Neural progenitor cell (in vitro differentiated cells): ENCODE data around the gene ZBTB25. TPM values are rescaled to one million over a fixed set of nuclear protein-coding genes. Genes with fewer than 3 reads are reported as not detected.

Source experiments
- DNase-seq: peaks from one replicate; pipeline ENCODE4 v3.0.0-alpha.2; 2016; ENCODE audit warnings: low spot score
- H2AFZ ChIP-seq: fragments of 200-600 bp; sonication (generic); replicated peaks from 2 replicates; pipeline ENCODE4 v1.6.1; 2016; ENCODE audit warnings: antibody characterized with exemption
- H3F3A ChIP-seq: fragments of 200-600 bp; sonication (generic); 2 replicates; pipeline ENCODE4 v1.6.1; 2016; ENCODE audit warnings: antibody characterized with exemption, low read depth
- H3K27ac ChIP-seq: fragments of 200-600 bp; sonication (generic); 2 replicates; pipeline ENCODE4 v1.5.1; 2016; ENCODE audit warnings: mild to moderate bottlenecking
- H3K27me3 ChIP-seq: fragments of 200-600 bp; sonication (generic); 2 replicates; pipeline ENCODE4 v1.6.1; 2016; ENCODE audit warnings: mild to moderate bottlenecking, moderate library complexity
- H3K36me3 ChIP-seq: fragments of 200-600 bp; sonication (generic); 2 replicates; pipeline ENCODE4 v1.5.1; 2016
- H3K4me1 ChIP-seq: fragments of 200-600 bp; sonication (generic); 2 replicates; pipeline ENCODE4 v1.6.1; 2016; ENCODE audit warnings: mixed run types
- H3K4me2 ChIP-seq: fragments of 200-600 bp; sonication (generic); 2 replicates; pipeline ENCODE4 v1.6.1; 2016
- H3K4me3 ChIP-seq: fragments of 200-600 bp; sonication (generic); 2 replicates; pipeline ENCODE4 v1.5.1; 2016
- H3K79me2 ChIP-seq: fragments of 200-600 bp; sonication (generic); 2 replicates; pipeline ENCODE4 v1.6.1; 2016; ENCODE audit warnings: low read depth
- H3K9ac ChIP-seq: fragments of 200-600 bp; sonication (generic); 2 replicates; pipeline ENCODE4 v1.6.1; 2016
- H3K9me3 ChIP-seq: fragments of 200-600 bp; sonication (generic); 2 replicates; pipeline ENCODE4 v1.5.1; 2016; ENCODE audit warnings: low read depth
- H4K20me1 ChIP-seq: fragments of 200-600 bp; sonication (generic); 2 replicates; pipeline ENCODE4 v1.6.1; 2016; ENCODE audit warnings: low read depth
- H3K27ac Mint-ChIP-seq: 3 replicates; pipeline ENCODE4 v1.8.0; 2021; ENCODE audit warnings: mixed read lengths
- H3K27me3 Mint-ChIP-seq: 2 replicates; pipeline ENCODE4 v1.8.0; 2022; ENCODE audit warnings: low read depth, mild to moderate bottlenecking, inconsistent platforms, moderate library complexity, mixed read lengths; ENCODE audit not compliant: insufficient read depth
- H3K36me3 Mint-ChIP-seq: 3 replicates; pipeline ENCODE4 v1.8.0; 2021; ENCODE audit warnings: mixed read lengths
- H3K4me1 Mint-ChIP-seq: 3 replicates; pipeline ENCODE4 v1.8.0; 2021; ENCODE audit warnings: mixed read lengths
- H3K4me3 Mint-ChIP-seq: 3 replicates; pipeline ENCODE4 v1.8.0; 2021; ENCODE audit warnings: mild to moderate bottlenecking, moderate library complexity, mixed read lengths
- H3K9me3 Mint-ChIP-seq: 3 replicates; pipeline ENCODE4 v1.8.0; 2020; ENCODE audit warnings: mixed read lengths
- EZH2 ChIP-seq: fragments of 200-600 bp; sonication (generic); IDR thresholded peaks from 2 replicates; pipeline ENCODE4 v1.6.1; 2017; ENCODE audit warnings: antibody characterized with exemption, mild to moderate bottlenecking, moderate library complexity
- EZH2phosphoT487 ChIP-seq: fragments of 200-600 bp; sonication (generic); IDR thresholded peaks from 2 replicates; pipeline ENCODE4 v1.6.1; 2017; ENCODE audit warnings: antibody characterized with exemption
- total RNA-seq: library from RNA; depleted of rRNA; stranded (reverse); fragments of >200 nt; gene quantifications from 2 replicates; pipeline ENCODE4 v1.2.3, GENCODE V29; 2015; ENCODE audit warnings: low replicate concordance
- TF ChIP-seq, protein P1 (sequence below): fragments of 200-600 bp; sonication (generic); IDR thresholded peaks from 2 replicates; pipeline ENCODE4 v1.5.1; 2017; ENCODE audit warnings: antibody characterized with exemption, mild to moderate bottlenecking

ZBTB25 gene
- total RNA-seq, 1 donor from 2014 or later: 14.3 TPM

DNA sequence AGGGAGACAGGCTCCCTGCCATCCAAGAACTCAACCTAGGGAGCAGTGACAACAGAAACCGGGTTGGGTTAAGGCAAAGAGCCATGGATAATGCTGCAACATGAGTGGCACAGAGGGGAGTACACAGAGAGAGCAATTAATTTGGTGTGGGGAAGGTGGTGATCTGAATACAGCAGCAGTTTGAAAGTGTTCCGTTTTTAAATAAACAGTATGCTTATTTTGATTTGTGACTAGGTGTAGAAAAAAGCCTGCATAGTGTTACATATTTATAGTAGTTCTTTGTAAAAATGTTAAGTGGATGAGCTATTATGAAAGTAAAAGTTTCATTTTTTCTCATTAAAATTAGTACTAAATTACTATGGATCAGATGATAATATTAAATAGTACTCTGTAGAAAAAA is 29.6 kb downstream of the ZBTB25 start:
- H3K27me3 Mint-ChIP-seq: peaks cover 2% of the 10 kb centered on the region
- H2AFZ ChIP-seq: no peak overlapping the region
- no peak overlapping the region for H3K4me2 ChIP-seq
- no peaks in the 10 kb centered on the region for H3K79me2 ChIP-seq
- H3K27me3 ChIP-seq: no peaks in the 10 kb centered on the region
- H3K4me1 Mint-ChIP-seq: peaks cover 8% of the 10 kb centered on the region
- no peak overlapping the region for H3K9ac ChIP-seq
- peaks cover 14% of the 10 kb centered on the region for H3K4me1 ChIP-seq
- peaks cover 14% of the 10 kb centered on the region for H3F3A ChIP-seq
- no peak overlapping the region for H3K4me3 Mint-ChIP-seq
- H3K9me3 Mint-ChIP-seq: no peaks in the 10 kb centered on the region
- no peak overlapping the region for H3K27ac Mint-ChIP-seq
- no peaks in the 10 kb centered on the region for H3K36me3 Mint-ChIP-seq
- no peak for DNase-seq
- H3K4me3 ChIP-seq: no peak overlapping the region
- H3K27ac ChIP-seq: no peak overlapping the region
- TF ChIP-seq, protein P1, sequence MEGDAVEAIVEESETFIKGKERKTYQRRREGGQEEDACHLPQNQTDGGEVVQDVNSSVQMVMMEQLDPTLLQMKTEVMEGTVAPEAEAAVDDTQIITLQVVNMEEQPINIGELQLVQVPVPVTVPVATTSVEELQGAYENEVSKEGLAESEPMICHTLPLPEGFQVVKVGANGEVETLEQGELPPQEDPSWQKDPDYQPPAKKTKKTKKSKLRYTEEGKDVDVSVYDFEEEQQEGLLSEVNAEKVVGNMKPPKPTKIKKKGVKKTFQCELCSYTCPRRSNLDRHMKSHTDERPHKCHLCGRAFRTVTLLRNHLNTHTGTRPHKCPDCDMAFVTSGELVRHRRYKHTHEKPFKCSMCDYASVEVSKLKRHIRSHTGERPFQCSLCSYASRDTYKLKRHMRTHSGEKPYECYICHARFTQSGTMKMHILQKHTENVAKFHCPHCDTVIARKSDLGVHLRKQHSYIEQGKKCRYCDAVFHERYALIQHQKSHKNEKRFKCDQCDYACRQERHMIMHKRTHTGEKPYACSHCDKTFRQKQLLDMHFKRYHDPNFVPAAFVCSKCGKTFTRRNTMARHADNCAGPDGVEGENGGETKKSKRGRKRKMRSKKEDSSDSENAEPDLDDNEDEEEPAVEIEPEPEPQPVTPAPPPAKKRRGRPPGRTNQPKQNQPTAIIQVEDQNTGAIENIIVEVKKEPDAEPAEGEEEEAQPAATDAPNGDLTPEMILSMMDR: no peak
- no peaks in the 10 kb centered on the region for H3K36me3 ChIP-seq
- H4K20me1 ChIP-seq: no peaks in the 10 kb centered on the region
- no peaks in the 10 kb centered on the region for H3K9me3 ChIP-seq

DNA sequence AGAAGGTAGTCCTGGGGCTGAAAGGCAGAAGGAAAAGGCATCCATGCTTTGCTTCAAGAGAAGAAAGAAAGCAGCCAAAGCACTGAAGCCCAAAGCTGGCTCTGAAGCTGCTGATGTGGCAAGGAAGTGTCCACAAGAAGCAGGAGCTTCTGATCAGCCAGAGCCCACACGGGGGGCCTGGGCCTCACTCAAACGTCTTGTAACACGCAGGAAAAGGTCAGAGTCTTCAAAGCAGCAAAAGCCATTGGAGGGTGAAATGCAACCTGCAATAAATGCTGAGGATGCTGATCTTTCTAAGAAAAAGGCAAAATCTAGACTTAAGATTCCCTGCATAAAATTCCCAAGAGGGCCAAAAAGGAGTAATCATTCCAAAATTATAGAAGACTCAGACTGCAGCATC is 35.2 kb downstream of the ZBTB25 start:
- Histone ChIP-seq H3K4me3 (no peak overlapping the region), H2AFZ (no peak overlapping the region), H3K9me3 (no peaks in the 10 kb centered on the region), H3K79me2 (no peaks in the 10 kb centered on the region), H3K36me3 (no peaks in the 10 kb centered on the region), H3K4me2 (no peak overlapping the region), H3K4me1 (peaks cover 13% of the 10 kb centered on the region), H3K27me3 (peaks cover 14% of the 10 kb centered on the region), H3F3A (peaks cover 30% of the 10 kb centered on the region), H4K20me1 (no peaks in the 10 kb centered on the region), H3K9ac (no peak overlapping the region), H3K27ac (no peak overlapping the region)
- Mint-ChIP-seq H3K4me3 (no peak overlapping the region), H3K9me3 (no peaks in the 10 kb centered on the region), H3K27ac (no peak overlapping the region), H3K36me3 (peaks cover 2% of the 10 kb centered on the region), H3K4me1 (peaks cover 9% of the 10 kb centered on the region), H3K27me3 (no peaks in the 10 kb centered on the region)
- DNase-seq: no peak
- TF ChIP-seq EZH2phosphoT487: no peak
- no peak for TF ChIP-seq EZH2
- TF ChIP-seq, protein P1: no peak

DNA sequence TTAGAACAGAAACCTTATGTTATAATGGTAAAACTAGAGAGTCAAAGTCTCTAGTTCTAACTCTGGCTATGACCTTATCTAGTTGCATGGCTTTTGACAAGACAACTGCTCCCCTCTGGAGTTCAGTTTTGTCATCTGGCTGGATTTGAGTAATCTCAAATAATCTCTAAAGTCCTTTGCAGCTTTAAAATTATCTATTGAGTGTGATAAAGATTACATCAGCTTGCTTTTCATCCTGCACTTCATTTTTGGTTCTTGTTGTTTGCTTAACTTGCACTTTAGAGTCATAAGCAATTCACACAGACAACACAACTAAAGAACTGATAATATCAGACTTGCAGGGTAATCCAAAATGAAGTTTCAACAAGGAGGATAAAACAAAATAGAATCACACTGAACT is 36.1 kb downstream of the ZBTB25 start:
- H3K4me1 Mint-ChIP-seq: peaks cover 9% of the 10 kb centered on the region
- no peak overlapping the region for H2AFZ ChIP-seq
- peaks cover 31% of the 10 kb centered on the region for H3F3A ChIP-seq
- H3K4me3 Mint-ChIP-seq: no peak overlapping the region
- no peaks in the 10 kb centered on the region for H3K9me3 Mint-ChIP-seq
- no peak overlapping the region for H3K4me3 ChIP-seq
- no peaks in the 10 kb centered on the region for H3K27me3 Mint-ChIP-seq
- H3K27ac Mint-ChIP-seq: no peak overlapping the region
- H4K20me1 ChIP-seq: no peaks in the 10 kb centered on the region
- no peak overlapping the region for H3K4me2 ChIP-seq
- no peak for DNase-seq
- no peaks in the 10 kb centered on the region for H3K36me3 ChIP-seq
- no peak overlapping the region for H3K9ac ChIP-seq
- no peaks in the 10 kb centered on the region for H3K79me2 ChIP-seq
- H3K9me3 ChIP-seq: no peaks in the 10 kb centered on the region
- H3K27me3 ChIP-seq: peaks cover 14% of the 10 kb centered on the region
- H3K36me3 Mint-ChIP-seq: peaks cover 2% of the 10 kb centered on the region
- no peak overlapping the region for H3K27ac ChIP-seq
- TF ChIP-seq EZH2: no peak
- TF ChIP-seq EZH2phosphoT487: no peak
- TF ChIP-seq, protein P1: no peak
- H3K4me1 ChIP-seq: peaks cover 13% of the 10 kb centered on the region

DNA sequence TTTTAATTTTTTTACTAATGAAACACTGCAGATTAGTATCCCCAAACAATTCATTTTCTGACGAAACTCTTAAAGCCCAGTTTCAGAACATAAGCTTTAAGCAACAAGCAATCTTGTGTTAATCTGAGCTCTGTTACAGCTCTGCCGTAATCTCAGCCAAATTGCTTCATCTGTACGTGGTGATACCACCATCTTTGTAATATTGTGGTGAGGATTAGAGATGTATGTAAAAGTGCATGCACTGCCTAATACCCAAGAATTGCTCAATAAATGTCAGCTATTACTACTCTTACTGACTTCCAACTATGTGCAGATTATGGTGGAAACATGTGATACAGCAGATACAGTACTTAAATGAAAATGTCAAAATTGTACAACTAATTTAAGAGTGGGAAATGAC is 36.5 kb downstream of the ZBTB25 start:
- H3K9me3 Mint-ChIP-seq: no peaks in the 10 kb centered on the region
- no peaks in the 10 kb centered on the region for H3K27me3 Mint-ChIP-seq
- H3K36me3 Mint-ChIP-seq: peaks cover 2% of the 10 kb centered on the region
- H3K79me2 ChIP-seq: no peaks in the 10 kb centered on the region
- peaks cover 14% of the 10 kb centered on the region for H3K27me3 ChIP-seq
- H3K4me3 ChIP-seq: no peak overlapping the region
- H3K9ac ChIP-seq: no peak overlapping the region
- H3K4me2 ChIP-seq: no peak overlapping the region
- no peak overlapping the region for H3K27ac Mint-ChIP-seq
- no peaks in the 10 kb centered on the region for H4K20me1 ChIP-seq
- H3K4me1 Mint-ChIP-seq: peaks cover 9% of the 10 kb centered on the region
- DNase-seq: no peak
- H3K4me1 ChIP-seq: peaks cover 13% of the 10 kb centered on the region
- TF ChIP-seq EZH2 (no peak), EZH2phosphoT487 (no peak)
- TF ChIP-seq, protein P1: no peak
- no peak overlapping the region for H3K4me3 Mint-ChIP-seq
- H3K27ac ChIP-seq: no peak overlapping the region
- no peaks in the 10 kb centered on the region for H3K36me3 ChIP-seq
- H2AFZ ChIP-seq: no peak overlapping the region
- peaks cover 31% of the 10 kb centered on the region for H3F3A ChIP-seq
- no peaks in the 10 kb centered on the region for H3K9me3 ChIP-seq
